ACC112 (cell line): ENCODE results near the gene IRF7.

Source experiments
- H2AFZ ChIP-seq: fragments of 200-600 bp; sonication (generic); one replicate; pipeline ENCODE4 v1.6.0; 2017; ENCODE audit warnings: antibody characterized with exemption, low read length; ENCODE audit not compliant: unreplicated experiment
- H3K27ac ChIP-seq: fragments of 200-600 bp; sonication (generic); 2 replicates; pipeline ENCODE4 v1.5.1; 2014; ENCODE audit warnings: low read depth, mild to moderate bottlenecking, antibody characterized with exemption, low read length, moderate library complexity
- H3K27me3 ChIP-seq: fragments of 200-600 bp; sonication (generic); 2 replicates; pipeline ENCODE4 v1.6.1; 2014; ENCODE audit warnings: mild to moderate bottlenecking, antibody characterized with exemption, low read length, moderate library complexity, mixed read lengths; ENCODE audit not compliant: insufficient read depth
- H3K36me3 ChIP-seq: fragments of 200-600 bp; sonication (generic); 2 replicates; pipeline ENCODE4 v1.6.1; 2016; ENCODE audit warnings: mild to moderate bottlenecking, antibody characterized with exemption, low read length, moderate library complexity, mixed read lengths; ENCODE audit not compliant: insufficient read depth
- H3K4me1 ChIP-seq: fragments of 200-600 bp; sonication (generic); one replicate; pipeline ENCODE4 v1.6.1; 2016; ENCODE audit warnings: low read length, mixed read lengths; ENCODE audit not compliant: insufficient read depth, unreplicated experiment, control insufficient read depth
- H3K4me3 ChIP-seq: fragments of 200-600 bp; sonication (generic); 2 replicates; pipeline ENCODE4 v1.5.1; 2014; ENCODE audit warnings: mild to moderate bottlenecking, low read depth, low read length
- H3K79me2 ChIP-seq: fragments of 200-600 bp; sonication (generic); one replicate; pipeline ENCODE4 v1.6.0; 2016; ENCODE audit warnings: low read length; ENCODE audit not compliant: control insufficient read depth, unreplicated experiment, insufficient read depth

Gene IRF7

DNA sequence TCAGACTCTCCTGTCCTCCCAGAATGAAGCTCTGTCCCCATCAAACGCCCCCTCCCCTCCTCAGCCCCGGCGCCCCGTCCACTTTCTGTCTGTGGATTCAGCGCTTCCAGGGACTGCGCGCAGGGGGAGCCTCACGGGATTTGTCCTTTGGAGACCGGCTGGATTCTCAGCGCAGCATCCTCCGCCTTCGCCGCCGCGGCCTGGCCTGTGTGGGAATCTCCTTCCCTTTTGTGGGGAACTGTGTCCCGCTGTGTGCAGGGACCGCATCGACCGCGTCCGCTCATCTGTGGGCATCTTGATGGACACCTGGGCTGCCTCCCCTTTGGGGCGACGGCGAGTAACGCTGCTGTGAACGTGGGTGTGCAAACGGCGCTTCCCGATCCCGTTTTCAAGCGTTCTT, 12.3 kb upstream of the IRF7 start:
- Histone ChIP-seq H3K4me3 (no peak overlapping the region), H3K27ac (no peak overlapping the region), H3K36me3 (no peaks in the 10 kb centered on the region), H3K79me2 (no peaks in the 10 kb centered on the region), H2AFZ (no peak overlapping the region), H3K4me1 (peaks cover 4% of the 10 kb centered on the region), H3K27me3 (no peaks in the 10 kb centered on the region)

DNA sequence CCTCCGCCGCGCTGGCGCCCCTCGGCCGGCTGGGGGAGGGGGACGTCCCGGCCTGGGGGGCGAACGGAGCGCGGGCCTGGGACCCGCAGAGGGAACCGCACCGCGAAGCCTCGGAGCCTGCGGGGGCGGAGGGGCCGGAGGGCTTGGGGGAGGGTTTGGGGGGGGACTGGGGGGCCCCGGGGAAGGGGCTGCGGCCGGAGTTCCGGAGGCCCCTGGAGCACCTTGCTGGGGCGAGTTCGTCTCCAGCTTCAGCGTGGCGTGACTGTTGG, 11.5 kb upstream of the IRF7 start:
- Histone ChIP-seq H3K4me3 (no peak overlapping the region), H2AFZ (no peak overlapping the region), H3K27ac (no peak overlapping the region), H3K27me3 (no peaks in the 10 kb centered on the region), H3K79me2 (no peaks in the 10 kb centered on the region), H3K36me3 (no peaks in the 10 kb centered on the region), H3K4me1 (peaks cover 4% of the 10 kb centered on the region)

DNA sequence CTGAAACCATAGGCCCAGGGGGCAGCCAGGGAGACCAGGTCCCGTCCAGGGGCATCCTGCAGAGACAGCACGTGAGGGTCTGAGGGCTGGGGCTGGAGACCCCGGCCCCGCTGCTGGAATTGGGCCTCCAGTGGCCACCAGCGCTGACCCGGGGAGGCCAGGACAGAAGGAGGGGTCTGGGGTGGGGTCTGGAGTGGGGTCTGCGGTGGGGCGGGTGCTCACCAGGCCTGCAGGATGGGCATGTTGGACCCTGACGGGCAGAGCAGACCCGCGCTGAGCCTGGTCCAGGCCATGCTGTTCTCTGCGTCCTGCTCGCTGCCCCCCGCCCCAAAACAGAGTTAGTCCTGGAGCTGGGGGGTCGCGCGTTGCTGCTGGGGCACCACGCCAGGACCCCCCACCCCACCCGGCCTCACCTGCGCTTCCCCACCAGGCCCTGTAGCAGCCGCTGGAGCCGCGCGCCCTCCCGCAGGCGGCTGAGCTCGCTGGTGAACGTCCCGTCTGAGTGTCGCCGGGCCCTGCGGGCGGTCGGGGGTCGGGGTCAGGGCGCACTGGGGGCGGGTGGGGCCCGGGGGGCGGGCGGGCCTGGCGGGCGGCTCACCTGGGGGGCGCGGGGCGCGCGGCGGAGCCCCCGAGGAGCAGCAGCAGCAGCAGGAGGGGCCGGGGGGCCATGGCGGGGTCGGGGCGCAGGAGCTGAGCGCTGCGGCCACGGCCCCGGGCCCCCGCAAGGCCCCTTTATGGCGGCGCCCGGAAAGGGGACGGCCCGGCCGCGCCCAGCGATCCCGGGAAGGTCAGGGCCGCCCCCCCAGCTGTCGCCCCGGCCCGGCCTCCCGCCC, 10.9 kb upstream of the IRF7 start, which contains the start of gene SCT:
Gene SCT (minus strand): TSS at position 707 of the 833 bp plus-strand sequence. CDS start 38 bp downstream, at position 669.
- Histone ChIP-seq H3K4me1 (peaks cover 4% of the 10 kb centered on the region), H2AFZ (no peak within 1 kb of the TSS), H3K27me3 (no peaks in the 10 kb centered on the region), H3K36me3 (no peaks in the 10 kb centered on the region), H3K79me2 (no peaks in the 10 kb centered on the region), H3K4me3 (no peak within 1 kb of the TSS), H3K27ac (no peak within 1 kb of the TSS)

DNA sequence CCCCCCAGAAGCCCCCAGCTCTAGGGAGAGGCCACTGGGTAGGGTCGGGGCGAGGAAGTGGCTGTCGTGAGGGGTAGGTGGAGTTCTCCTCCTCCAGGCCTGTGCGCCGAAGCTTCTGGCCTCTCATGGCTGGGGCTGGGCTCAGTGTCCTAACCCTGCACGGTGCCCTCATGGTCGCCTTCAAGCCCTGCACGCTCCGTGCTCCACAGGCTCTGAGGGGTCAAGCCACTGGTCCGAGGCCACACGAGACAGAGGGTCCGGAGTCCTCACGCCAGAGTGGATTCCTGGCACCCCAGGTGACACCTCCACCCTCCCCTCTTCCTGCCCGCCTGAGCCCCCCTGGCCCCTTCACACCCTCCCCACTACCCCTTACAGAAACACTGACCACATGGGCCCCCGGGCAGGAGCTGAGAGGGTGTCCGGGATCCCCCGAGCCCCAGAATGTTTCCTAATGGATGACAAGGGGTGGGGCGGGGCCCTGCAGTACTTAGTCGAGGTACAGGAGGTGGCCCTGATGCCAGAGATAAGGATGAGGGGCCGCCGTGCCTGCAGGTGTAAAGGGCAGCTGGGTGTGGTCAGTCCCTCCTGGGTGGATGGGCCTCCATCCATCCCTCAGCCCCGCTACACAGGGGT, 10.0 kb upstream of the IRF7 start:
- H3K79me2 ChIP-seq: no peaks in the 10 kb centered on the region

DNA sequence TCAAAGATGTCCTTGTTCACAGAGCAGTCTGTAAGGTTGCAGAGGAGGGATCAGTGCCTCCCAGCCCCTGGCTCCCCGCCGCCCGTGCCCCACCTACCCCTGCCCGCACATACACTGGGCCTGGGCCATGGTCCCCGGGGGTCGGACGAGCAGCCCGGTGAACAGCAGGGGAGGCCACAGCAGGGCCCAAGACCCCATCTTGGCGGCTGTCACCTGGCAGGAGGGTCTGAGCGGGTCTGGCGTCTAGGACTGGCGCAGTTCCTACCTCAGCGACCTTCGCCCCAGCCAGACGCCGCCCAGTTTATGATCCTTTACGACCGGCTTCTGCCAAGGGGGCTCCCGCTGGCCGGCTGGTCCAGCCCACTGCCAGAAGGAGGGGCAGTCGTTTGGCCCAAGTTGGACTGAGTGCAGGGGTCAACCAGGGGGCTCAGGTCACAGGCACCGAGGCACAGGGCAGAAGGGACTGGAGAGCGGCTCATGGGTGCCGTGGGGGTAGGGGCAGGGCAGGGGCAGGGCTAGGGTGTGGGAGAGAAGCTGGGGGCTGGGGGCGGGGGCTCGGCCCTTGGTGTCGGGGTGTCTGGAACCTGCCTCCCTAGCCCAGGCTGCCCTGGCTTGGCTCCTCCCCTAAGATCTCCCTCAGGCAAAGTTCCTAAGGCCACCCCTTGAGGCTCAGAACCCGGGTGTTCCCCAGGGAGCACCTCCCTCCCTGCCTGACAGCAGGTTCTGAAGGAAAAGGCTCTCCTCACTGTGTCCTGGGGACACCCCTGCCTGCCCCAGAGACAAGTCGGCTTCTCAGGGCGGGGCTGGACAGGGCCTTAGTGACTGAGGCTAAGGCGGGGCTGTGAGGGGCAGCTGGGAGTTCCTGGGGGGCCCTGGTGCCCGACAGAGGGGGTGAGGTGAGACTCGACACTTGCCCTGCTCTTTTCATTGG, 9.2 kb upstream of the IRF7 start, which contains the start of gene CDHR5:
Gene CDHR5 (minus strand): TSS at position 251 of the 931 bp plus-strand sequence. CDS start 53 bp downstream, at position 198.
- no peak within 1 kb of the TSS for H2AFZ ChIP-seq
- H3K79me2 ChIP-seq: no peaks in the 10 kb centered on the region
- H3K27me3 ChIP-seq: no peaks in the 10 kb centered on the region
- H3K4me1 ChIP-seq: peaks cover 4% of the 10 kb centered on the region
- H3K27ac ChIP-seq: no peak within 1 kb of the TSS
- no peaks in the 10 kb centered on the region for H3K36me3 ChIP-seq
- H3K4me3 ChIP-seq: no peak within 1 kb of the TSS

More for the DNA sequence above, 10.0 kb upstream of the IRF7 start:
- Histone ChIP-seq H3K27me3 (no peaks in the 10 kb centered on the region), H3K4me1 (peaks cover 4% of the 10 kb centered on the region), H2AFZ (no peak overlapping the region), H3K27ac (no peak overlapping the region), H3K36me3 (no peaks in the 10 kb centered on the region), H3K4me3 (no peak overlapping the region)

DNA sequence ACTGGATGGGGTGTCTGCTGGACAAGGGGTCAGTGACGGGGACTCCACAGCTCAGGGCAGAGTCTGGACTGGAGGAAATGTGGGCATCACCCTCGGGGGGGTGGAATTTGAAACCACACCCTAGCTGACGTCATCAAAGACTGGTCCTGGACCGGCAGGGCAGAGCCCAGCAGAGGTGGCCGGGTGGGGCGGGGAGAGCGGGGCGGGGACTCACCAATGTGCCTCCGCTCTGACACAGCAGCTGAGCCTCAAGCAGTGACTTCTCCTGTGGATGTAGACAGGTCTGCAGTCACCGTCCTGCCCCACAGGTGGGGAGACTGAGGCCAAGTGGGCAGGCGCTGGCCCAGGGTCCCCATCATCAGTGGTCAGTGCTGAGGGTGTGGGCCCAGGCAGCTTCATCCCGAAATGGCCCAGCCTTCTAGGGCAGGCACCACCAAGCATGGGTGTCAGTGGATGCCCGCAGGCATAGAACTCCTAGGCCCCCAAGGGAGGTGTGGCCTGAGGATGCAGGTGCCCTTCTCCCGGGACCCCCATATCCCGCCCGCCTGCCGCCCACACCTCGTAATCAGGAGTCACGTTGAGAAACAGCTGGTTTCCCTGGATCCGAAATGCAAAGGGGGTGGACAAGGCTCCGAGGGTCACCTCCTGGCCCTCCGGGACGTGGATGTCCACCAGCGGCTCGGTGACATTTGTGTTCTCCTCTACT, 8.4 kb upstream of the IRF7 start:
- Histone ChIP-seq H3K36me3 (no peaks in the 10 kb centered on the region), H3K27ac (no peak overlapping the region), H3K27me3 (no peaks in the 10 kb centered on the region), H3K79me2 (no peaks in the 10 kb centered on the region), H2AFZ (no peak overlapping the region), H3K4me1 (peaks cover 4% of the 10 kb centered on the region), H3K4me3 (no peak overlapping the region)

DNA sequence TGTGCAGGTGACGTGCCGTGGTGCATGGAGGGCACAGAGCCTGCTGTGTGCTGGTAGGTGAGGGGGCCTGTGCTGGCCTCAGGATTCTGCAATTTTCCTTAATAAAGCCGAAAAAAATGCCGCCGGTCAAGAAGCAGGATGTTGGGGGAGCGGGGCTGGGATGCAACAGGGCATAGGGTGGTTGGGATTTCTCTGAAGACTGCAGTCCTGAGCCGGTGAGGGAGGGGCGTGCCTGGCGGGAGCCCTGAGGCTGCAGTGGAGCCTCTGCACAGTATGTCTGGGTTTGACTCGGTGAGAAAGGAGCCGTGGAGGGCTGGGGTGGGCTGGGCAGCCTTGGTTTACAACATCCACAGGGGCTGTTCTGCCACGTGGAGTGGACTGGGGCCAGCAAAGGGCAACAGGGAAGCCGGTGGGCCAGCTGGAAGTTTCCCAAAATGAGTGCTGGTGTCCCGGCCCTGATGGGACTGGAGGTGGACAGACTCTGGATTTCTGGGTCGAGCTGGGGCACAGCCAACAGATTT, 7.7 kb upstream of the IRF7 start:
- no peak overlapping the region for H2AFZ ChIP-seq
- H3K27ac ChIP-seq: no peak overlapping the region
- H3K27me3 ChIP-seq: no peaks in the 10 kb centered on the region
- H3K4me1 ChIP-seq: peaks cover 4% of the 10 kb centered on the region
- no peaks in the 10 kb centered on the region for H3K79me2 ChIP-seq
- H3K4me3 ChIP-seq: no peak overlapping the region
- H3K36me3 ChIP-seq: no peaks in the 10 kb centered on the region

DNA sequence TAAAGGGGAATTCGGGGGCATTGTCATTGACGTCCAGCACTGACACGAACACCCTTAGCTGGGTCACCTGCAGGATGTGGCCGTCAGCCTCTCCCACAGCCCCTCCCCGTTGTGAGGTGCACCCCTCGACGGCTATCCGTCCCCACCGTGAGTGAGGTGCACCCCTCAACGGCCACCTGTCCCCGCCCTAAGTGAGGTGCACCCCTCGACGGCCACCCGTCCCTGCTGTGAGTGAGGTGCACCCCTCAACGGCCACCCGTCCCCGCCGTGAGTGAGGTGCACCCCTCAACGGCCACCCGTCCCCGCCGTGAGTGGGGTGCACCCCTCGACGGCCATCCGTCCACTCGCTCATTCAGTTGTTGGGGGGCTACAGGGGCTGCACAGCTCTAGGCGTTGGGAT, 6.1 kb upstream of the IRF7 start:
- Histone ChIP-seq H2AFZ (no peak overlapping the region), H3K4me3 (no peak overlapping the region), H3K4me1 (peaks cover 4% of the 10 kb centered on the region), H3K36me3 (no peaks in the 10 kb centered on the region), H3K27me3 (no peaks in the 10 kb centered on the region), H3K27ac (no peak overlapping the region), H3K79me2 (no peaks in the 10 kb centered on the region)

DNA sequence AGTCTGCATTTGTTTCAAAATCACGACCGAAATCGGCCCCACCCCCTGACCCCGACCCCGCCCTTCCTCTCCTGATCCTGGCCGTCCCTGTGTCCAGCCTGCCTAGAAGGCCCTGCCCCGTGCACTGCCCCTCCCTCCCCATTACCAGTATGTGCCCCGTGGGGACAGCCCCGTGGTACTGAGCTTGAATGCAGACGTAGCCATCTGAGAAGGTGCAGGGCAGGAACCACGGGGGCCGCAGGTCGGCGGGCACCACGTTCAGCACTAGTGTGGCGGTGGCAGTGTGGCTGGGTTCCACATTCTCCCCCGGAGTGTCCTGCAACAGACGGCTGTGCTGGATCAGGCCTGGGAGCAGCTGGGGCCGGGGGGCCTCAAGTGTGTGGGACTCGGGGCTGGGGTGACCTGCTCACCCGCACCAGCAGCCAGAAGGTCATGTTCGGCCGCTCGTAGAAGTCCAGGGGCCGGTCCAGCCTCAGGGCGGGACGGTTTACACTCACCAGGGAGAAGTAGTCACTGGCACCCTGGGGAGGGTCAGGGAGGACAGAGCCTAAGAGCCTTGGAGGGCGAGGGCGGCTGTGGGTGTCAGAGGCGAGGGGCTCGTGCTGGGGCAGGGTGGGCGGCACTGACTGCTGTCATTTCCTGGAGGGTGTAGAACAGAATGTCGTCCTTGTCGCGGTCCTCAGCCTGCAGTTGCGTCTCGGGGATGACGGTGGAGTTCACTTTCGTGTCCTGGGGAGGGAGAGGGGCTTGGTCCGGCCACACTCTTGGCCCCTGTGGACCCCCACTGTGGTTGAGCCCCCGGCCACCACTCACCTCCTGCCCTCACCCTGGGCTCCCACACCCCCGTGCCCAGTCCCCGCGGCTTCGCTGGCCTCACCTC, 5.4 kb upstream of the IRF7 start:
- peaks cover 6% of the 10 kb centered on the region for H3K4me1 ChIP-seq
- no peaks in the 10 kb centered on the region for H3K36me3 ChIP-seq
- H3K27me3 ChIP-seq: no peaks in the 10 kb centered on the region
- no peak overlapping the region for H3K27ac ChIP-seq
- H3K79me2 ChIP-seq: no peaks in the 10 kb centered on the region
- H2AFZ ChIP-seq: no peak overlapping the region
- no peak overlapping the region for H3K4me3 ChIP-seq
